K562 (cell line): ENCODE measurements around the gene SDCBP2. TPM values are rescaled to one million over a fixed set of nuclear protein-coding genes. Genes with fewer than 3 reads are reported as not detected.
A peak's percentile ranks its signal among the peaks of the same experiment; 100 is the strongest.

ENCODE experiments used
- ARHGAP35 ChIP-seq: fragments of 450-650 bp; IDR thresholded peaks from 2 replicates; pipeline ENCODE4 v1.6.1; 2018; ENCODE audit not compliant: partially characterized antibody
- CBFA2T2 ChIP-seq: fragments of 450-650 bp; conservative IDR thresholded peaks from 2 replicates; pipeline ENCODE4 v1.6.1; 2017; ENCODE audit warnings: mild to moderate bottlenecking
- EP400 ChIP-seq: fragments of 450-650 bp; IDR thresholded peaks from 2 replicates; pipeline ENCODE4 v1.6.1; 2017; ENCODE audit warnings: antibody characterized with exemption, mild to moderate bottlenecking, moderate library complexity
- FOXK1 ChIP-seq: sonication (generic); formaldehyde crosslinking; IDR thresholded peaks from 2 replicates; pipeline ENCODE4 v1.8.0; 2022; ENCODE audit warnings: missing genetic modification reagents, mild to moderate bottlenecking, borderline replicate concordance
- GATAD2B ChIP-seq: fragments of 450-650 bp; IDR thresholded peaks from 2 replicates; pipeline ENCODE4 v1.6.1; 2017; ENCODE audit warnings: mild to moderate bottlenecking, borderline replicate concordance
- HDAC1 ChIP-seq, 2 experiments: fragments of 450-650 bp; IDR thresholded peaks; 2 replicates each; pipeline ENCODE4 v1.6.1; 2016 to 2017; ENCODE audit warnings: inconsistent platforms in 1 of 2, mild to moderate bottlenecking in 1 of 2, moderate library complexity in 1 of 2
- HDGF ChIP-seq: fragments of 450-650 bp; IDR thresholded peaks from 2 replicates; pipeline ENCODE4 v1.6.1; 2016
- MCM2 ChIP-seq: fragments of 450-650 bp; IDR thresholded peaks from 2 replicates; pipeline ENCODE4 v1.6.1; 2017; ENCODE audit warnings: low read depth, mild to moderate bottlenecking
- MCM7 ChIP-seq, 2 experiments: fragments of 450-650 bp; IDR thresholded peaks; 2 replicates each; pipeline ENCODE4 v1.6.1; 2016 to 2018
- MTA3 ChIP-seq: fragments of 450-650 bp; formaldehyde crosslinking; IDR thresholded peaks from 2 replicates; pipeline ENCODE4 v1.6.1; 2017; ENCODE audit warnings: mild to moderate bottlenecking, borderline replicate concordance
- PKNOX1 ChIP-seq: fragments of 450-650 bp; IDR thresholded peaks from 2 replicates; pipeline ENCODE4 v1.6.1; 2016
- SFPQ ChIP-seq: fragments of 200-400 bp; formaldehyde crosslinking; IDR thresholded peaks from 2 replicates; pipeline ENCODE4 v1.6.1; 2017; ENCODE audit warnings: mild to moderate bottlenecking, low read depth, low read length, moderate library complexity
- TBL1XR1 ChIP-seq, 2 experiments: IDR thresholded peaks; 2 replicates each; pipeline ENCODE4 v1.6.1; 2012; ENCODE audit warnings: improper control_type of control experiment in 2 of 2, low read length in 2 of 2, mild to moderate bottlenecking in 1 of 2
- TCF3 ChIP-seq: sonication (generic); formaldehyde crosslinking; IDR thresholded peaks from 2 replicates; pipeline ENCODE4 v1.4.0; 2020; ENCODE audit warnings: mild to moderate bottlenecking, missing genetic modification reagents
- ZBTB9 ChIP-seq: fragments of 450-650 bp; formaldehyde crosslinking; IDR thresholded peaks from 2 replicates; pipeline ENCODE4 v1.4.0; 2020; ENCODE audit warnings: mild to moderate bottlenecking, moderate library complexity
- ZEB2 ChIP-seq: fragments of 450-650 bp; IDR thresholded peaks from 2 replicates; pipeline ENCODE4 v1.6.1; 2016
- ZNF224 ChIP-seq: sonication (generic); formaldehyde crosslinking; IDR thresholded peaks from 2 replicates; pipeline ENCODE4 v1.8.0; 2022; ENCODE audit warnings: mild to moderate bottlenecking, missing genetic modification reagents
- ZNF282 ChIP-seq: sonication (generic); formaldehyde crosslinking; IDR thresholded peaks from 2 replicates; pipeline ENCODE4 v1.8.1; 2023; ENCODE audit warnings: missing genetic modification reagents
- polyA plus RNA-seq, 8 experiments: library from polyadenylated mRNA; depleted of rRNA in 4 of 8; stranded (reverse) in 5 of 8; unstranded in 3 of 8; fragments of >200 nt; fragmentation: Nextera tagmentation in 2 of 8; fragmentation: Illumina TruSeq in 1 of 8; extraction: Ambion mirVana in 2 of 8; extraction: Trizol in 1 of 8; gene quantifications; 2 replicates each; pipeline versions ENCODE4 v1.2.1 to v1.2.3, GENCODE V29; 2011 to 2014; ENCODE audit warnings: inconsistent platforms in 1 of 8, missing spikeins in 1 of 8
- total RNA-seq, 7 experiments: library from RNA; depleted of rRNA in 6 of 7; stranded (reverse); fragments of >200 nt in 6 of 7; fragmentation: Illumina TruSeq in 2 of 7; extraction: Trizol in 2 of 7; gene quantifications; 2 replicates each; pipeline versions ENCODE4 v1.2.1 to v1.2.3, GENCODE V29; 2011 to 2021; ENCODE audit warnings: low replicate concordance in 1 of 7
- TF ChIP-seq, protein P1 (sequence below): sonication (generic); formaldehyde crosslinking; IDR thresholded peaks from 2 replicates; pipeline ENCODE4 v1.4.0; 2020; ENCODE audit warnings: mild to moderate bottlenecking, missing genetic modification reagents
- TF ChIP-seq, protein P2 (sequence below): IDR thresholded peaks from 3 replicates; pipeline ENCODE4 v1.6.1; 2011; ENCODE audit warnings: borderline replicate concordance, mild to moderate bottlenecking, moderate library complexity; ENCODE audit not compliant: insufficient read length; ENCODE audit errors: extremely low read depth

Gene SDCBP2
- total and polyA plus RNA-seq, 9 of the 15 experiments (the other 6 are each of a cell fraction or from before 2014, with no cell fraction given), result 0.06 to 1.2 (median 0.80) TPM

GRCh38 chr20:1265226-1265915 is 63.6 kb downstream of the SDCBP2 start (continued):
- TF ChIP-seq ZBTB9 (CRISPR knock-in tag) (no peak), MCM2 (no peak), TBL1XR1 (IDR thresholded peaks at IDR 0.05; ENCODE audit: low read length in 2 of 2) (peak in 1 of 2 experiments; percentile 22; a peak in 1 of 4 replicates), FOXK1 (CRISPR knock-in tag) (no peak), ARHGAP35 (no peak), GATAD2B (no peak), ZEB2 (0 out of 2 replicates have a peak, but pooled peaks have one; percentile 25), ZNF224 (CRISPR knock-in tag) (no peak), CBFA2T2 (peak; percentile 64), MTA3 (no peak), PKNOX1 (peak; percentile 78), SFPQ (no peak), EP400 (0 out of 2 replicates have a peak, but pooled peaks have one; percentile 20), TCF3 (CRISPR knock-in tag) (peak; percentile 91), MCM7 (IDR thresholded peaks at IDR 0.05) (no peak), ZNF282 (CRISPR knock-in tag) (no peak), HDAC1 (IDR thresholded peaks at IDR 0.05) (peak in 1 of 2 experiments; percentile 71; a peak in 2 of 4 replicates), HDGF (0 out of 2 replicates have a peak, but pooled peaks have one; percentile 40)
- TF ChIP-seq, protein P1, sequence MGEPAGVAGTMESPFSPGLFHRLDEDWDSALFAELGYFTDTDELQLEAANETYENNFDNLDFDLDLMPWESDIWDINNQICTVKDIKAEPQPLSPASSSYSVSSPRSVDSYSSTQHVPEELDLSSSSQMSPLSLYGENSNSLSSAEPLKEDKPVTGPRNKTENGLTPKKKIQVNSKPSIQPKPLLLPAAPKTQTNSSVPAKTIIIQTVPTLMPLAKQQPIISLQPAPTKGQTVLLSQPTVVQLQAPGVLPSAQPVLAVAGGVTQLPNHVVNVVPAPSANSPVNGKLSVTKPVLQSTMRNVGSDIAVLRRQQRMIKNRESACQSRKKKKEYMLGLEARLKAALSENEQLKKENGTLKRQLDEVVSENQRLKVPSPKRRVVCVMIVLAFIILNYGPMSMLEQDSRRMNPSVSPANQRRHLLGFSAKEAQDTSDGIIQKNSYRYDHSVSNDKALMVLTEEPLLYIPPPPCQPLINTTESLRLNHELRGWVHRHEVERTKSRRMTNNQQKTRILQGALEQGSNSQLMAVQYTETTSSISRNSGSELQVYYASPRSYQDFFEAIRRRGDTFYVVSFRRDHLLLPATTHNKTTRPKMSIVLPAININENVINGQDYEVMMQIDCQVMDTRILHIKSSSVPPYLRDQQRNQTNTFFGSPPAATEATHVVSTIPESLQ (CRISPR knock-in tag), result 0 out of 2 replicates have a peak, but pooled peaks have one; percentile 24
- TF ChIP-seq, protein P2, sequence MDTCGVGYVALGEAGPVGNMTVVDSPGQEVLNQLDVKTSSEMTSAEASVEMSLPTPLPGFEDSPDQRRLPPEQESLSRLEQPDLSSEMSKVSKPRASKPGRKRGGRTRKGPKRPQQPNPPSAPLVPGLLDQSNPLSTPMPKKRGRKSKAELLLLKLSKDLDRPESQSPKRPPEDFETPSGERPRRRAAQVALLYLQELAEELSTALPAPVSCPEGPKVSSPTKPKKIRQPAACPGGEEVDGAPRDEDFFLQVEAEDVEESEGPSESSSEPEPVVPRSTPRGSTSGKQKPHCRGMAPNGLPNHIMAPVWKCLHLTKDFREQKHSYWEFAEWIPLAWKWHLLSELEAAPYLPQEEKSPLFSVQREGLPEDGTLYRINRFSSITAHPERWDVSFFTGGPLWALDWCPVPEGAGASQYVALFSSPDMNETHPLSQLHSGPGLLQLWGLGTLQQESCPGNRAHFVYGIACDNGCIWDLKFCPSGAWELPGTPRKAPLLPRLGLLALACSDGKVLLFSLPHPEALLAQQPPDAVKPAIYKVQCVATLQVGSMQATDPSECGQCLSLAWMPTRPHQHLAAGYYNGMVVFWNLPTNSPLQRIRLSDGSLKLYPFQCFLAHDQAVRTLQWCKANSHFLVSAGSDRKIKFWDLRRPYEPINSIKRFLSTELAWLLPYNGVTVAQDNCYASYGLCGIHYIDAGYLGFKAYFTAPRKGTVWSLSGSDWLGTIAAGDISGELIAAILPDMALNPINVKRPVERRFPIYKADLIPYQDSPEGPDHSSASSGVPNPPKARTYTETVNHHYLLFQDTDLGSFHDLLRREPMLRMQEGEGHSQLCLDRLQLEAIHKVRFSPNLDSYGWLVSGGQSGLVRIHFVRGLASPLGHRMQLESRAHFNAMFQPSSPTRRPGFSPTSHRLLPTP, result no peak
